Kidney capillary endothelial cell (primary cell): ENCODE measurements around the gene CELF4.

ENCODE experiments used
- DNase-seq: peaks from one replicate; pipeline ENCODE4 v3.0.0-alpha.2; 2018; ENCODE audit warnings: low spot score

The CELF4 gene

DNA sequence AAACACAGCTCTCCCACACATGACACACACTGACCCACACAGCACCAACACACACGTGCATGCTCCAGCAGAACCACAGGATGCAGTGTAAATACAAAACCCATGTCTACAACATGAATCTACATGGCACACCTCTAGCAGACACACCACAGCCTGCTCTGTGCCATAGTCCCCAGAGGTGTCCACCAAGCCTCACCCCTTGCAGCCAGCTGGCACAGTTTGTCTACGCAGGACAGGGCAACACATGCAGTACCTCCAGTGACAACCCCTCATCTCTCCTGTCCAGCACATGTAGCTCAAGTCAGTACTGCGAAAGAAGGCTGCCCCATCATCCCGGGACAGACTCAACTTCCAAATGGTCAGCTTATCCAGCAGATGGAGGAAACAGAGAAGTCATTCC is 18.9 kb downstream of the CELF4 start:
- DNase-seq, result no peak

- no peak for DNase-seq
These were observed 19.4 kb downstream of the CELF4 start for GRCh38 chr18:37546272-37546537.

- no peak for DNase-seq
These were observed 19.9 kb downstream of the CELF4 start for GRCh38 chr18:37545461-37546271.

GRCh38 chr18:37544713-37545112 is 20.9 kb downstream of the CELF4 start:
- no peak for DNase-seq

GRCh38 chr18:37544217-37544616 is 21.4 kb downstream of the CELF4 start:
- no peak for DNase-seq

- DNase-seq, result no peak
These were observed 22.3 kb downstream of the CELF4 start for GRCh38 chr18:37543321-37543720.

DNA sequence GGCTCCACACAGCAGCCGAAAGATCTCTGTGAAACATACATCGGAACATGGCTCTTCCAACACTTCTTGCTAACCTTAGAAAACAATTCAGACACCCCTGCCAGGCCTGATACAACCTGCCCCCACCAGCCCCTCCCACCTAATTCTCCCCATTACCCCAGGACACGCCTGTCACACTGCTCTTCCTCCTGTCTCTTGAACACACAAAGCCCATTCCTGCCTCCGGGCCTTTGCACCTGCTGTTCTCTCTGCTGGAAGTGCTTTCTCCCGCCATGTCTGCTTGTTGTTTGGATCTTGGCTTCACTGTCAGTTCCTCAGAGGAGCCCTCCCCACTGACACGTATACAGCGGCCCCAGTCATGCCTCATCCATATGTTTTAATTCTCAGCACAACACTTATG is 24.1 kb downstream of the CELF4 start:
- no peak for DNase-seq

GRCh38 chr18:37540424-37541138 is 25.0 kb downstream of the CELF4 start:
- DNase-seq, result no peak

- DNase-seq, result no peak
These were observed 26.4 kb downstream of the CELF4 start for GRCh38 chr18:37539236-37539635.

- DNase-seq, result no peak
These were observed 26.9 kb downstream of the CELF4 start for GRCh38 chr18:37538526-37539205.

DNA sequence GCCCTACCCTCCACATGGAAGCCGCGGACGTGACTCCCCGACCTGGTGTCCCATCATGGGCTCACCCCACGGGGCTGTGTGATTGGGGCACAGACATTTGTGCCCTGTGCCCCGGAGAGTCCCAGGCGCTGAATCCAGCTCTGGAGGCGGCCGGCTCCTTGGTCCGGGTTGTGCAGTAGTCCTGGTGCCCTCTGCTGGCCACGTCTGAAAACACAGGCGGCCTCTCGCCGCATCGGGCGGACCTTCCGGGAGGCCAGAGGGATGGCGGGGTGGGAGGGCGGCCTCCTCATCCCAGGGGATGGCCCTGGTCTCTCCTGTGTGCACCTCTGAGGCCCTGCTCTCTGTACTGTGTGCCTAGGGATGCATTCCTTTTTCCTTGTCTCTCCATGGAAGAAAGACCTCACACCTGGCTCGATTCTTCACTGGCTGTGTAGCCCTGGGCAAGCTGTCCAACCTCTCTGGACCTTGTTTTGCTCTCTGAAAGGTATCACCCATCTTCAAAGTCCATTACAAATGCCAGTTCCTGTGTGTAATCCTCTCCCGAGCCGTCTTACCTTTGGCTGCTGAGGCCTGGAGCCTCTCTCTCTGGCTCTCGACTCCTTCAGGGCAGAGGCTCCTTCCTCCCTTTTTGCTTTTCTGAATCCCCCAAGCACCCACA is 27.6 kb downstream of the CELF4 start:
- DNase-seq, result peak; percentile 38

DNA sequence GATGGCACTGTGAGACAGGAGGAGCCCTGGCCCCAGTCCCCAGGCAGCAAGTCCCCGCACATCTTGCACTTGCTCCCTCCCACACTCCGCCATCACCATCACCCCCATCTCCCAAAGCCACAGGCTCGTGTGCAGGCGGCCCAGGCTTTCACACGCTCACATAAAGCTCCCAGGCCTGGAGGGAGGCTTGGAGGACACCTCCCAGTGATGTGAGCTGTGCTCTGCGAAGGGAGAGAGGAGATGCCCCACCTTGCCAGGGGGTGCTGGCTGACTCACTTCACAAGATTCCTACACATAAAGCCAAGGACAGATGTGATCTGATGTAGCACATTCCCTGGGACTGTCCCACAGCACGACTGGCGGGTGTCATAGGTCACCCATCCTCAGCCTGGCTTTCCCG is 28.9 kb downstream of the CELF4 start:
- DNase-seq, result no peak

- no peak for DNase-seq
These were observed 29.6 kb downstream of the CELF4 start for GRCh38 chr18:37535968-37536367.

- no peak for DNase-seq
These were observed 31.0 kb downstream of the CELF4 start for GRCh38 chr18:37534627-37535026.

DNA sequence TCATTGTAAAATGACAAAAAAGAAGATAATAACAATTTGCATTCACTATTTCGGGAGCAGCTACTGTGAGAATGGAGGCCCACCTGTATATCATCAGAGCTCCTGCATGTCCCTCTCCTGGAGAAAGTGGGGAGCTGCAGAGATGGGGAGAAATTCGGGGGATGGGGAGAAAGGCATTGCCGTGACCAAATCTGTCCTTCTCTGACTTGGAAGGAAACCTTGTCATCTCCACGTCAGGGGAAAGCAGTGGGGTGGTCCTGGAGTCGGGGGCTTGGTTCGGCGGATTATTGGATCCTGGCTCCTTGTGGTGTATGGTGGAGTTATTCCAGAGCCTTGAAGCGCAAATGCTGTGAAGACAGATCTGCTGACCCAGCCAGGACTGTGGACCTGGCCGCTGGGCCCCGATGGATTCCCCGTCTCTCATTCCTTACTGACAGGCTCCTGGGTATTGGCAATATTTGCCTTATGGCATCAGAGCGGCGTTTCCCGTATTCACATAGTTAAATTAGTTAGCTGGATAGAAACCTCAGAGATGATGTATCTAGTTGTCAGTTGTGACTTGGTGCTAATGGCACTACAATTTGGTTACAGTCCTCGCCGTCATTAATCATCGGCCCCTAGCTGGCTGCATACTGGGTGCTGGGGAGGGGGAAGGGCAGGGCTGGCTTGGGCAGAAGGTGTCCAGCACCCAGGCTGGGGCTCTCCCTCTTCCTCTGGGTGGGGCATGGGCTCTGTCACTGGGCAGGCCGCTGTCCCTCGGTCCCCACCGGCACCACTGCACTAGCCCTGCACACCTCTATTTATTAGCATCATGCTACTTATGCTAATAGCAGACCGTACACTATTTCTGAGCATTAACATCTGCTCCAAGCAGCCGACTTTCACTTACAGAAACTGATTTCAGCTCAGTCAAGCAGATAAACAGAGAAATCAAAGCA is 31.7 kb downstream of the CELF4 start:
- no peak for DNase-seq

GRCh38 chr18:37532917-37533316 is 32.7 kb downstream of the CELF4 start:
- DNase-seq, result no peak

DNA sequence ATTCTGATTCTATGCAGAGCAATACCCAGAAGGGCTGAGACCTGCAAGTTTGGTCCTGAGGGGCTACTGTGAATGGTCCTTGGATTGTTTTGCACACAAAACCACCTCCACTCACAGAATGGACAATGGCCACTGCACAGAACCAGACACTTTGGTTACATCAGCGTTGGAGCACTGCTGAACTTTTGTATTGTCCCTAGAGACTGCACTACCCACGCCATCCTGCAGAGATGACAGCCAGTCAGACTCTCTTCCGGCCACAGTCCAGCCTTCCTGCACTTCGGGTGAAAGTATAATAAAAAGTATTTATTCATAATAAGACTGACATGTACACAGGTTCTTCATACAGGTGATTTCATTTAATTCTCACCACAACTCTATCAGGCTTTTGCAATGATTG is 35.7 kb downstream of the CELF4 start:
- DNase-seq, result peak; percentile 10

DNA sequence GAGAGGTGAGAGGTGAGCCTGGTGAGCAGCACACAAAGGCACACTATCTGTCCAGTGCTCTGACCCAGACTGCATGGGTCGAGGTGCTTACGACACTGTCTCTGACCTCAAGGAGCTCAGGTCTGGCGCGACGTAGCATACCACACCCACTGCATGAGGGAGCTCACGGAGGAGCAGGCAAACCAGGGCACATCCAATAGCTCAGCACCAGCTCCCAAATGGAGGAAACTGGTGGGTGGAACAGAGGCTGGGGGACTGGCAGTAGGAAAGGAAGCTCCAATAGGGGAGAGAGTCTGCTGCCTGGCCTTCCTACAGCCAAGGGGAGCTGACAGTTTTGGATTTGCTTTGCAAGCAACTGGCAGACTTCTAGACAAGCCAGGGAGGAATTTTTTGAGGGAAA is 36.3 kb downstream of the CELF4 start:
- no peak for DNase-seq

DNA sequence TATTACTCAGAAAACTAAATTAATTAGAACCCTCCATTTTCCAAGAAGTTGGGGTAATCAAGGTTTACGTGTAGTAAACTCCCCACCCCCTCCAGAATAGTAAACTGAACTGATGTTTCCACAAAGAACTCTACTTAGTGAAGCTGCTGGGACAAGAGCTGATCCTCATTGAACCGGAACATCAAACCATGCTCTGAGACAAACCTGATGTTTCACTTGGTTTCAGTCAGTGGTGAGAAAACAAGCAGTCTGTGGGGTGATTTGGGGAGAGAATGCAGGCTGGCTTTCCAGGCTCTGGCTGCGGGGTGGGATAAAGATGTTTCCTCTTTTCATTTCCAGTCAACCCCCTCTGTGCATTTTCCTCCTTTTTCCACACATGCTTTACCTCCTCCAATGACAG is 38.2 kb downstream of the CELF4 start:
- DNase-seq, result no peak

- no peak for DNase-seq
These were observed 40.4 kb downstream of the CELF4 start for GRCh38 chr18:37525262-37525585.

GRCh38 chr18:37524498-37525261 is 40.9 kb downstream of the CELF4 start:
- no peak for DNase-seq
